ENCODE data around the gene CIP2A.

Gene CIP2A

GRCh38 chr3:108564564-108564963 lies 24.7 kb downstream of the CIP2A start:
- in situ Hi-C loops (cut with MboI; ENCODE audit: low sequenced_read_pairs) = no loop called here

GRCh38 chr3:108562565-108562964 lies 26.7 kb downstream of the CIP2A start:
- in situ Hi-C loops (cut with MboI; ENCODE audit: low sequenced_read_pairs) = no loop called here

GRCh38 chr3:108555966-108556581 lies 33.2 kb downstream of the CIP2A start:
- in situ Hi-C loops (cut with MboI; ENCODE audit: low sequenced_read_pairs) = no loop called here

- in situ Hi-C loops (cut with MboI; ENCODE audit: low sequenced_read_pairs) = no loop called here
These were observed 34.2 kb downstream of the CIP2A start for GRCh38 chr3:108554913-108555571.

GRCh38 chr3:108554229-108554628 lies 35.0 kb downstream of the CIP2A start:
- in situ Hi-C loops (cut with MboI; ENCODE audit: low sequenced_read_pairs) = no loop called here

GRCh38 chr3:108552267-108553159 lies 36.7 kb downstream of the CIP2A start:
- in situ Hi-C loops (cut with MboI; ENCODE audit: low sequenced_read_pairs) = no loop called here

- in situ Hi-C loops (cut with MboI; ENCODE audit: low sequenced_read_pairs) = no loop called here
These were observed 40.4 kb downstream of the CIP2A start for GRCh38 chr3:108548886-108549285.

GRCh38 chr3:108548304-108548703 lies 40.9 kb downstream of the CIP2A start:
- in situ Hi-C loops (cut with MboI; ENCODE audit: low sequenced_read_pairs) = no loop called here

- in situ Hi-C loops (cut with MboI; ENCODE audit: low sequenced_read_pairs) = no loop called here
These were observed 42.5 kb downstream of the CIP2A start for GRCh38 chr3:108546692-108547091.

- in situ Hi-C loops (cut with MboI; ENCODE audit: low sequenced_read_pairs) = no loop called here
These were observed 43.0 kb downstream of the CIP2A start for GRCh38 chr3:108546247-108546646.

- in situ Hi-C loops (cut with MboI; ENCODE audit: low sequenced_read_pairs) = no loop called here
These were observed 51.2 kb downstream of the CIP2A start for GRCh38 chr3:108538083-108538482.

- in situ Hi-C loops (cut with MboI; ENCODE audit: low sequenced_read_pairs) = no loop called here
These were observed 60.6 kb downstream of the CIP2A start for GRCh38 chr3:108528459-108529252.

- in situ Hi-C loops (cut with MboI; ENCODE audit: low sequenced_read_pairs) = no loop called here
These were observed 61.4 kb downstream of the CIP2A start for GRCh38 chr3:108527817-108528216.

GRCh38 chr3:108527109-108527508 lies 62.1 kb downstream of the CIP2A start:
- in situ Hi-C loops (cut with MboI; ENCODE audit: low sequenced_read_pairs) = no loop called here

- in situ Hi-C loops (cut with MboI; ENCODE audit: low sequenced_read_pairs) = no loop called here
These were observed 63.3 kb downstream of the CIP2A start for GRCh38 chr3:108525971-108526370.

GRCh38 chr3:108525256-108525655 lies 64.0 kb downstream of the CIP2A start:
- in situ Hi-C loops (cut with MboI; ENCODE audit: low sequenced_read_pairs) = no loop called here

- in situ Hi-C loops (cut with MboI; ENCODE audit: low sequenced_read_pairs) = no loop called here
These were observed 64.7 kb downstream of the CIP2A start for GRCh38 chr3:108524537-108524936.

- in situ Hi-C loops (cut with MboI; ENCODE audit: low sequenced_read_pairs) = no loop called here
These were observed 70.3 kb downstream of the CIP2A start for GRCh38 chr3:108518895-108519294.

- in situ Hi-C loops (cut with MboI; ENCODE audit: low sequenced_read_pairs) = no loop called here
These were observed 72.4 kb downstream of the CIP2A start for GRCh38 chr3:108516881-108517280.

GRCh38 chr3:108513961-108514360 lies 75.3 kb downstream of the CIP2A start:
- in situ Hi-C loops (cut with MboI; ENCODE audit: low sequenced_read_pairs) = no loop called here

GRCh38 chr3:108512671-108513070 lies 76.6 kb downstream of the CIP2A start:
- in situ Hi-C loops (cut with MboI; ENCODE audit: low sequenced_read_pairs) = no loop called here

Measured in hTERT RPE-1 (cell line).